Lower leg skin (tissue), 4 donors: Measurements from ENCODE around the gene TIAM2. TPM values are rescaled to one million over a fixed set of nuclear protein-coding genes. Genes with fewer than 3 reads are reported as not detected.

Experiments
- DNase-seq, 2 donors: peaks; one replicate each; pipeline ENCODE4 v3.0.0-alpha.2; 2019; ENCODE audit warnings: low spot score in 2 of 2
- H3K4me3 ChIP-seq: fragments of 200-600 bp; sonication (generic); 2 replicates; pipeline ENCODE4 v1.5.1; 2017; ENCODE audit warnings: mild to moderate bottlenecking, low read depth; ENCODE audit not compliant: poor library complexity, severe bottlenecking
- CTCF ChIP-seq, 3 donors: fragments of 450-650 bp; IDR thresholded peaks; one replicate each; pipeline ENCODE4 v1.5.1; 2016; ENCODE audit warnings: antibody characterized with exemption in 3 of 3, mild to moderate bottlenecking in 3 of 3, moderate library complexity in 2 of 3
- POLR2A ChIP-seq, 2 donors: fragments of 450-650 bp; IDR thresholded peaks; one replicate each; pipeline ENCODE4 v1.6.1; 2016 to 2017; ENCODE audit warnings: antibody characterized with exemption in 2 of 2, mild to moderate bottlenecking in 1 of 2, moderate library complexity in 1 of 2
- WGBS, 2 donors: methylation state at CpG; one replicate each; pipeline ENCODE4 v1.1.5; 2018; 5-methylcytosine and 5-hydroxymethylcytosine counted together
- intact Hi-C: fragments of 100-400 bp; cut with DNase I; formaldehyde crosslinking; loops from one replicate; pipeline ENCODE4 v1.15.0; 2023; ENCODE audit warnings: low total_unique reads
- total RNA-seq, 4 donors: library from RNA; depleted of rRNA; stranded (reverse); fragments of >200 nt; gene quantifications; one replicate each; pipeline ENCODE4 v1.1.0, GENCODE V29; 2016

The TIAM2 gene
- total RNA-seq, 4 donors from 2014 or later = 5.4 to 11.0 (median 7.4) TPM

GRCh38 chr6:154969796-154970195, 25.3 kb upstream of the TIAM2 start:
- no peak for TF ChIP-seq CTCF (IDR thresholded peaks at IDR 0.05)
- TF ChIP-seq POLR2A (IDR thresholded peaks at IDR 0.05) = no peak

GRCh38 chr6:154974485-154975149, 20.5 kb upstream of the TIAM2 start:
- 82 to 93% methylated on average over 11 of the region's 11 CpGs for WGBS, 2 donors
- DNase-seq = no peak
- no peak for TF ChIP-seq POLR2A (IDR thresholded peaks at IDR 0.05)
- no peak for TF ChIP-seq CTCF (IDR thresholded peaks at IDR 0.05)
- intact Hi-C loops = no loop called here
- H3K4me3 ChIP-seq = no peak overlapping the region

More at GRCh38 chr6:154969796-154970195, 25.3 kb upstream of the TIAM2 start:
- no peak overlapping the region for H3K4me3 ChIP-seq
- no peak for DNase-seq
- 43 to 59% methylated on average over 5 of the region's 5 CpGs for WGBS, 2 donors
- intact Hi-C loops = no loop called here

GRCh38 chr6:154977588-154977987, 17.5 kb upstream of the TIAM2 start:
- whole genome bisulfite sequencing, 2 donors = 91 to 97% methylated on average over 5 of the region's 5 CpGs
- TF ChIP-seq POLR2A (IDR thresholded peaks at IDR 0.05) (no peak), CTCF (IDR thresholded peaks at IDR 0.05) (no peak)
- intact Hi-C loops = no loop called here
- no peak overlapping the region for H3K4me3 ChIP-seq
- DNase-seq = no peak

- WGBS, 2 donors = 93 to 95% methylated on average over 8 of the region's 8 CpGs
- H3K4me3 ChIP-seq = no peak overlapping the region
- intact Hi-C loops = no loop called here
- no peak for DNase-seq
- no peak for TF ChIP-seq CTCF (IDR thresholded peaks at IDR 0.05)
- no peak for TF ChIP-seq POLR2A (IDR thresholded peaks at IDR 0.05)
Observed at GRCh38 chr6:154980273-154981078, 14.6 kb upstream of the TIAM2 start.

- no peak overlapping the region for H3K4me3 ChIP-seq
- TF ChIP-seq POLR2A (IDR thresholded peaks at IDR 0.05) (no peak), CTCF (IDR thresholded peaks at IDR 0.05) (no peak)
- intact Hi-C loops = no loop called here
- 74% methylated on average over 12 of the region's 12 CpGs for WGBS, 2 donors
- DNase-seq = no peak
Observed at GRCh38 chr6:154981079-154981870, 13.8 kb upstream of the TIAM2 start.
